Measurements from ENCODE around the gene SNUPN.

The SNUPN gene

GRCh38 chr15:75578173-75578947 lies 47.2 kb downstream of the SNUPN start:
- Histone ChIP-seq H3K9ac (ENCODE audit: low read length) (peak overlapping the region; percentile 91), H3K79me2 (ENCODE audit: insufficient read depth, low read length) (peaks cover 23% of the 10 kb centered on the region), H4K20me1 (ENCODE audit: insufficient read depth, low read length) (no peaks in the 10 kb centered on the region), H3F3A (ENCODE audit: insufficient read depth, low read length) (no peaks in the 10 kb centered on the region), H3K4me2 (ENCODE audit: low read length) (peak overlapping the region; percentile 90), H3K4me1 (ENCODE audit: insufficient read depth, low read length, severe bottlenecking) (peaks cover 19% of the 10 kb centered on the region), H3K36me3 (ENCODE audit: insufficient read depth, low read length) (no peaks in the 10 kb centered on the region), H3K4me3 (ENCODE audit: low read depth, low read length, poor library complexity, severe bottlenecking) (peak overlapping the region; percentile 83), H3K9me3 (ENCODE audit: low read length) (no peaks in the 10 kb centered on the region), H2AFZ (ENCODE audit: low read length) (no peak overlapping the region), H3K27ac (ENCODE audit: low read depth, low read length, poor library complexity, severe bottlenecking) (peak overlapping the region; percentile 53), H3K9me2 (ENCODE audit: low read depth, low read length) (no peaks in the 10 kb centered on the region), H3K27me3 (ENCODE audit: insufficient read depth, low read length) (no peaks in the 10 kb centered on the region)
- no peak for TF ChIP-seq CTCF (IDR thresholded peaks at IDR 0.05; ENCODE audit: low read length)
- no peak for TF ChIP-seq EZH2 (IDR thresholded peaks at IDR 0.05; ENCODE audit: borderline replicate concordance, low read length)

GRCh38 chr15:75577401-75578172 lies 47.9 kb downstream of the SNUPN start:
- Histone ChIP-seq H3K36me3 (ENCODE audit: insufficient read depth, low read length) (no peaks in the 10 kb centered on the region), H3K27ac (ENCODE audit: low read depth, low read length, poor library complexity, severe bottlenecking) (peak overlapping the region; percentile 53), H4K20me1 (ENCODE audit: insufficient read depth, low read length) (no peaks in the 10 kb centered on the region), H3K4me3 (ENCODE audit: low read depth, low read length, poor library complexity, severe bottlenecking) (peak overlapping the region; percentile 83), H3K9me2 (ENCODE audit: low read depth, low read length) (no peaks in the 10 kb centered on the region), H3K79me2 (ENCODE audit: insufficient read depth, low read length) (peaks cover 31% of the 10 kb centered on the region), H3K9me3 (ENCODE audit: low read length) (no peaks in the 10 kb centered on the region), H3F3A (ENCODE audit: insufficient read depth, low read length) (no peaks in the 10 kb centered on the region), H3K9ac (ENCODE audit: low read length) (peak overlapping the region; percentile 91), H3K4me1 (ENCODE audit: insufficient read depth, low read length, severe bottlenecking) (peaks cover 19% of the 10 kb centered on the region), H2AFZ (ENCODE audit: low read length) (no peak overlapping the region), H3K4me2 (ENCODE audit: low read length) (peak overlapping the region; percentile 90), H3K27me3 (ENCODE audit: insufficient read depth, low read length) (no peaks in the 10 kb centered on the region)
- TF ChIP-seq EZH2 (IDR thresholded peaks at IDR 0.05; ENCODE audit: borderline replicate concordance, low read length) (no peak), CTCF (IDR thresholded peaks at IDR 0.05; ENCODE audit: low read length) (no peak)

DNA sequence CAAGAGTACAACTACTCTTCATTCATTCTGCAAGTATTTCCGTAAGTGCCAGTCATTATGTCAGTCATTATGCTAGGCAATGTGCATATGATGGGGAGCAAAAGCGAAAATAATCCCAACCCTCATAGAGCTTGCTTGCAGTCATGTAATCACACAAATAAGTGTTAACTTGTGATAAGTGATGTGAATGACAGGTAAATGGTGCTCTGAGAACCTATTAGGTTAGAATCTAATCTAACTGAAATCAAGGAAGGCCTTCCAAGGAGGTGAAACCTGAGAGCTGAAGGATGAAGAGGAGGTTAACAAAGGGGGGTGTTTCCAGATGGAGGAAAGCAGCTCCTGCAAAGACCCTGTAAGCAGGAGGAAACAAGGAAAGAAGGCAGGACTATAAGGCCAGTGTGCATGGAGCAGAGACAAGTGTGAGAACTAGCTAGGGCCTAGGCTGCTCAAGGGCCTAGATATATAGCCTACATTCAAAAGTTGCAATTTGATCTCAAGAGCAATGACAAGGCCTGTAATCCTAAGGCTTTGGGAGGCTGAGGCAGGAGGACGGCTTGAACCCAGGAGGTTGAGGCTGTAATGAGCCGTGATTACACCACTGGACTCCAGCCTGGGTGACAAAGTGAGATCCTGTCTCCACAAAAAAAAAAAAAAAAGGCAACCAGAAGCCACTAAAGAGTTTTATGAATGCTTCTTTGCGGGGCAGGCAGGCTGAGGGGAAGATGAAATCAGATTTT lies 51.7 kb downstream of the SNUPN start:
- Histone ChIP-seq H3K27ac (ENCODE audit: low read depth, low read length, poor library complexity, severe bottlenecking) (no peak overlapping the region), H3K27me3 (ENCODE audit: insufficient read depth, low read length) (no peaks in the 10 kb centered on the region), H3K79me2 (ENCODE audit: insufficient read depth, low read length) (peaks cover 56% of the 10 kb centered on the region), H2AFZ (ENCODE audit: low read length) (no peak overlapping the region), H3K36me3 (ENCODE audit: insufficient read depth, low read length) (peaks cover 10% of the 10 kb centered on the region), H3K9ac (ENCODE audit: low read length) (no peak overlapping the region), H3K4me3 (ENCODE audit: low read depth, low read length, poor library complexity, severe bottlenecking) (no peak overlapping the region), H3K4me2 (ENCODE audit: low read length) (no peak overlapping the region), H3K9me3 (ENCODE audit: low read length) (no peaks in the 10 kb centered on the region), H3K9me2 (ENCODE audit: low read depth, low read length) (no peaks in the 10 kb centered on the region), H3F3A (ENCODE audit: insufficient read depth, low read length) (no peaks in the 10 kb centered on the region), H3K4me1 (ENCODE audit: insufficient read depth, low read length, severe bottlenecking) (peaks cover 14% of the 10 kb centered on the region), H4K20me1 (ENCODE audit: insufficient read depth, low read length) (no peaks in the 10 kb centered on the region)
- TF ChIP-seq CTCF (IDR thresholded peaks at IDR 0.05; ENCODE audit: low read length) (no peak), EZH2 (IDR thresholded peaks at IDR 0.05; ENCODE audit: borderline replicate concordance, low read length) (no peak)
